ENCODE results near the gene ASB2.

- TF ChIP-seq EP300 (conservative IDR thresholded peaks at IDR 0.05; ENCODE audit: poor library complexity, severe bottlenecking), result no peak
- no peak for TF ChIP-seq CTCF (IDR thresholded peaks at IDR 0.05; ENCODE audit: poor library complexity, severe bottlenecking)
- no peak for TF ChIP-seq TAF1 (IDR thresholded peaks at IDR 0.05; ENCODE audit: low read depth)
Observed at GRCh38 chr14:93924592-93925355, 51.6 kb downstream of the ASB2 start.
